Measurements from ENCODE around the gene GGNBP2.

The GGNBP2 gene

DNA sequence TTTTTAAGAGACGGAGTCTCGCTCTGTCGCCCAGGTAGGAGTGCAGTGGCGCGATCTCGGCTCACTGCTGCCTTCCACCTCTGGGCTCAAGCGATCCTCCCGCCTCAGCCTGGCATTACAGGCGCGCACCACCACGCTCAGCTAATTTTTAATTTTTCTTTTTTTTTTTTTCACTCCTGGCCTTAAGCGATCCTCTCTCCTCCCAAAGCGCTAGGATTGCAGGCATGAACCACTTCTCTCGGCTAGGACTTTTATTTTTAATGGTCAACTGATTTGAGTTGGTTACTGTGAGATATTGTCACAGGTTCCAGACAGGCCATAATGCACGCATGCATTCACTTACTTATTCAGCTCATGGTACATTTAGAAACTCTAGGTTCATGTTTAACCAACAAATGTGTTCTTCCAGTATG is 9.0 kb upstream of the GGNBP2 start:
- H3K4me2 ChIP-seq (ENCODE audit: low read length), result peak overlapping the region; percentile 89
- peak overlapping the region; percentile 80 for H3K27ac ChIP-seq (ENCODE audit: low read depth, low read length)
- H3K9me2 ChIP-seq (replicated peaks; ENCODE audit: control insufficient read depth, low read length), result no peaks in the 10 kb centered on the region
- no peaks in the 10 kb centered on the region for H3K27me3 ChIP-seq (ENCODE audit: control insufficient read depth, low read length)
- H3K4me1 ChIP-seq (ENCODE audit: control insufficient read depth, low read length), result peaks cover 37% of the 10 kb centered on the region
- peaks cover 72% of the 10 kb centered on the region for H3K36me3 ChIP-seq (ENCODE audit: control insufficient read depth, low read length)
- TF ChIP-seq EZH2phosphoT487 (IDR thresholded peaks at IDR 0.05; ENCODE audit: borderline replicate concordance, low read length), result no peak
- TF ChIP-seq, protein P1, sequence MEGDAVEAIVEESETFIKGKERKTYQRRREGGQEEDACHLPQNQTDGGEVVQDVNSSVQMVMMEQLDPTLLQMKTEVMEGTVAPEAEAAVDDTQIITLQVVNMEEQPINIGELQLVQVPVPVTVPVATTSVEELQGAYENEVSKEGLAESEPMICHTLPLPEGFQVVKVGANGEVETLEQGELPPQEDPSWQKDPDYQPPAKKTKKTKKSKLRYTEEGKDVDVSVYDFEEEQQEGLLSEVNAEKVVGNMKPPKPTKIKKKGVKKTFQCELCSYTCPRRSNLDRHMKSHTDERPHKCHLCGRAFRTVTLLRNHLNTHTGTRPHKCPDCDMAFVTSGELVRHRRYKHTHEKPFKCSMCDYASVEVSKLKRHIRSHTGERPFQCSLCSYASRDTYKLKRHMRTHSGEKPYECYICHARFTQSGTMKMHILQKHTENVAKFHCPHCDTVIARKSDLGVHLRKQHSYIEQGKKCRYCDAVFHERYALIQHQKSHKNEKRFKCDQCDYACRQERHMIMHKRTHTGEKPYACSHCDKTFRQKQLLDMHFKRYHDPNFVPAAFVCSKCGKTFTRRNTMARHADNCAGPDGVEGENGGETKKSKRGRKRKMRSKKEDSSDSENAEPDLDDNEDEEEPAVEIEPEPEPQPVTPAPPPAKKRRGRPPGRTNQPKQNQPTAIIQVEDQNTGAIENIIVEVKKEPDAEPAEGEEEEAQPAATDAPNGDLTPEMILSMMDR (IDR thresholded peaks at IDR 0.05; ENCODE audit: low read depth, low read length, poor library complexity, severe bottlenecking), result no peak
- H3K4me3 ChIP-seq (ENCODE audit: low read length), result peak overlapping the region; percentile 97
- H3F3A ChIP-seq (ENCODE audit: control insufficient read depth, insufficient read depth), result peaks cover 29% of the 10 kb centered on the region
- no peaks in the 10 kb centered on the region for H3K9me3 ChIP-seq (ENCODE audit: control insufficient read depth, insufficient read depth, low read length)
- peaks cover 67% of the 10 kb centered on the region for H3K79me2 ChIP-seq (ENCODE audit: control insufficient read depth, low read length)
- H4K20me1 ChIP-seq (ENCODE audit: control insufficient read depth, insufficient read depth, low read depth, low read length), result no peaks in the 10 kb centered on the region

DNA sequence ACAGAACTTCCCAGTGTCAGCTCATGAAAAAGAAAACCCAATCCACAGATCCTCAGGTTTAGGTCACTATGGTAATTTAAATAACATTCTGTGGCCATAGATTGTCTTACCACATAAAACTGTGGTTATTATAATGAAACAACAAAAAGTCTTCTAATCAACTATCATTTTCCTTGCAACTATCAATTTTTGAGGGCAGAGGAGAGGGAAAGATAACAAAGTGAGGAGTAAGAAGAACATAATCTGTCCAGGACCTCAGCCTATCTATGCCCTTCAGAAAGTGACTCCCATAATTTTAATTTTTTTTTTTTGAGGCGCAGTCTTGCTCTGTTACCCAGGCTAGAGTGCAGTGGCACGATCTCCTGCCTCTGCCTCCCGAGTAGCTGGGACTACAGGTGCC is 4.0 kb upstream of the GGNBP2 start:
- Histone ChIP-seq H3K27ac (ENCODE audit: low read depth, low read length) (no peak overlapping the region), H3K79me2 (ENCODE audit: control insufficient read depth, low read length) (peaks cover 59% of the 10 kb centered on the region), H3K36me3 (ENCODE audit: control insufficient read depth, low read length) (peaks cover 43% of the 10 kb centered on the region), H3K4me1 (ENCODE audit: control insufficient read depth, low read length) (peaks cover 26% of the 10 kb centered on the region), H3K27me3 (ENCODE audit: control insufficient read depth, low read length) (no peaks in the 10 kb centered on the region), H3K9me3 (ENCODE audit: control insufficient read depth, insufficient read depth, low read length) (no peaks in the 10 kb centered on the region), H3F3A (ENCODE audit: control insufficient read depth, insufficient read depth) (peaks cover 36% of the 10 kb centered on the region), H3K9me2 (replicated peaks; ENCODE audit: control insufficient read depth, low read length) (no peaks in the 10 kb centered on the region), H4K20me1 (ENCODE audit: control insufficient read depth, insufficient read depth, low read depth, low read length) (no peaks in the 10 kb centered on the region), H3K4me3 (ENCODE audit: low read length) (no peak overlapping the region), H3K4me2 (ENCODE audit: low read length) (no peak overlapping the region)
- TF ChIP-seq, protein P1 (IDR thresholded peaks at IDR 0.05; ENCODE audit: low read depth, low read length, poor library complexity, severe bottlenecking), result no peak
- TF ChIP-seq EZH2phosphoT487 (IDR thresholded peaks at IDR 0.05; ENCODE audit: borderline replicate concordance, low read length), result no peak

DNA sequence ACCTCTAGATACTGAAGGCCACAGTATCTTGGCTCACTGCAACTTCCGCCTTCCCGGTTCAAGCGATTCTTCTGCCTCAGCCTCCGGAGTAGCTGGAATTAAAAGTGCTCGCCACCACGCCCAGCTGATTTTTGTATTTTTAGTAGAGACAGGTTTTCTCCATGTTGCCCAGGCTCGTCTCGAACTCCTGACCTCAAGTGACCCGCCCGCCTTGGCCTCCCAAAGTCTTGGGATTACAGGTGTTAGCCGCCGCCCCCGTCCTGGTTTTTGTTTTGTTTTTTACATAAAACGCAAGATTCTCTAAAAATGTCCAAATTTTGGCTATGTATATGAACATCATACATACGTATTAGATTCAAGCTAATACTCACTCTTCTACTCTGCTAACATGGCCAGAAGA is 2.0 kb upstream of the GGNBP2 start:
- TF ChIP-seq, protein P1 (IDR thresholded peaks at IDR 0.05; ENCODE audit: low read depth, low read length, poor library complexity, severe bottlenecking), result no peak
- TF ChIP-seq EZH2phosphoT487 (IDR thresholded peaks at IDR 0.05; ENCODE audit: borderline replicate concordance, low read length), result no peak
- peaks cover 18% of the 10 kb centered on the region for H3K4me1 ChIP-seq (ENCODE audit: control insufficient read depth, low read length)
- H3K36me3 ChIP-seq (ENCODE audit: control insufficient read depth, low read length), result peaks cover 43% of the 10 kb centered on the region
- H3K9me3 ChIP-seq (ENCODE audit: control insufficient read depth, insufficient read depth, low read length), result no peaks in the 10 kb centered on the region
- no peak overlapping the region for H3K27ac ChIP-seq (ENCODE audit: low read depth, low read length)
- H3K4me3 ChIP-seq (ENCODE audit: low read length), result no peak overlapping the region
- H3K4me2 ChIP-seq (ENCODE audit: low read length), result peak overlapping the region; percentile 81; the same call in 1 of the 2 replicates
- no peaks in the 10 kb centered on the region for H3K9me2 ChIP-seq (replicated peaks; ENCODE audit: control insufficient read depth, low read length)
- H3F3A ChIP-seq (ENCODE audit: control insufficient read depth, insufficient read depth), result peaks cover 36% of the 10 kb centered on the region
- H3K27me3 ChIP-seq (ENCODE audit: control insufficient read depth, low read length), result no peaks in the 10 kb centered on the region
- H4K20me1 ChIP-seq (ENCODE audit: control insufficient read depth, insufficient read depth, low read depth, low read length), result peaks cover 14% of the 10 kb centered on the region; the same call in 1 of the 2 replicates
- H3K79me2 ChIP-seq (ENCODE audit: control insufficient read depth, low read length), result peaks cover 58% of the 10 kb centered on the region

DNA sequence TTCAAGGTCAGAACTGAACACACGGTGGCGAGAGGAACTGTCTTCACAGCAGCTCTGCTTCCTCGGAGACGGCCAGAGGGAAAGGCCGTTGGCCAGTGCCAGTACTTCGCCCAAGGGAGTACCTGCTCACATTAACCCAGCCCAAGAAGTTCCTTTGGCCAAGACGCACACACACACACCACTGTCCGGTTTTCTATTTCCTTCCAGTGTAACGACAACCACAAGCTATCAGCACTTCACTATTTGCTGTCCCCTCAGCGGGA is 744 bp upstream of the GGNBP2 start:
- Histone ChIP-seq H3K27me3 (ENCODE audit: control insufficient read depth, low read length) (no peaks in the 10 kb centered on the region), H3K79me2 (ENCODE audit: control insufficient read depth, low read length) (peaks cover 63% of the 10 kb centered on the region), H3K9me3 (ENCODE audit: control insufficient read depth, insufficient read depth, low read length) (no peaks in the 10 kb centered on the region), H3K4me2 (ENCODE audit: low read length) (peak overlapping the region; percentile 81), H3F3A (ENCODE audit: control insufficient read depth, insufficient read depth) (peaks cover 35% of the 10 kb centered on the region), H3K4me3 (ENCODE audit: low read length) (peak overlapping the region; percentile 100), H3K4me1 (ENCODE audit: control insufficient read depth, low read length) (peaks cover 26% of the 10 kb centered on the region), H3K9me2 (replicated peaks; ENCODE audit: control insufficient read depth, low read length) (no peaks in the 10 kb centered on the region), H3K27ac (ENCODE audit: low read depth, low read length) (peak overlapping the region; percentile 89), H3K36me3 (ENCODE audit: control insufficient read depth, low read length) (peaks cover 40% of the 10 kb centered on the region), H4K20me1 (ENCODE audit: control insufficient read depth, insufficient read depth, low read depth, low read length) (peaks cover 19% of the 10 kb centered on the region; the same call in 1 of the 2 replicates)
- TF ChIP-seq EZH2phosphoT487 (IDR thresholded peaks at IDR 0.05; ENCODE audit: borderline replicate concordance, low read length), result no peak
- TF ChIP-seq, protein P1 (IDR thresholded peaks at IDR 0.05; ENCODE audit: low read depth, low read length, poor library complexity, severe bottlenecking), result peak; percentile 37

All from DOHH2 (cell line).